HG03520 (cell line): Measurements from ENCODE around the gene ZNF326.
A peak's percentile ranks its signal among the peaks of the same experiment; 100 is the strongest.

Experiments
- ATAC-seq: cut with Tn5 transposase; IDR thresholded peaks from one replicate; pipeline ENCODE4 v1.9.1; 2021; ENCODE audit warnings: mild to moderate bottlenecking, moderate library complexity; ENCODE audit not compliant: unreplicated experiment

Gene ZNF326

GRCh38 chr1:89994805-89995597 is at the start of gene ZNF326:
Gene ZNF326 (plus strand): TSS chr1:89995110. CDS start chr1:89995258, 148 bp downstream.
- peak; percentile 94 for ATAC-seq

- peak; percentile 89 for ATAC-seq
These were observed 48.9 kb upstream of the ZNF326 start for GRCh38 chr1:89945852-89946476.

- no peak for ATAC-seq
These were observed 48.4 kb upstream of the ZNF326 start for GRCh38 chr1:89946532-89946931.

- ATAC-seq: no peak
These were observed 46.1 kb upstream of the ZNF326 start for GRCh38 chr1:89948722-89949345.

GRCh38 chr1:89949991-89950624 is 44.8 kb upstream of the ZNF326 start:
- ATAC-seq: no peak

- no peak for ATAC-seq
These were observed 44.2 kb upstream of the ZNF326 start for GRCh38 chr1:89950703-89951102.

- ATAC-seq: no peak
These were observed 42.9 kb upstream of the ZNF326 start for GRCh38 chr1:89951766-89952604.

- no peak for ATAC-seq
These were observed 42.2 kb upstream of the ZNF326 start for GRCh38 chr1:89952605-89953130.

GRCh38 chr1:89953131-89953626 is 41.7 kb upstream of the ZNF326 start:
- ATAC-seq: peak; percentile 54

- no peak for ATAC-seq
These were observed 41.0 kb upstream of the ZNF326 start for GRCh38 chr1:89953929-89954328.

- no peak for ATAC-seq
These were observed 40.5 kb upstream of the ZNF326 start for GRCh38 chr1:89954401-89954800.

- no peak for ATAC-seq
These were observed 39.4 kb upstream of the ZNF326 start for GRCh38 chr1:89955311-89956205.

- ATAC-seq: no peak
These were observed 37.8 kb upstream of the ZNF326 start for GRCh38 chr1:89957107-89957506.

- ATAC-seq: no peak
These were observed 35.9 kb upstream of the ZNF326 start for GRCh38 chr1:89958851-89959654.

- ATAC-seq: no peak
These were observed 35.2 kb upstream of the ZNF326 start for GRCh38 chr1:89959719-89960118.

- no peak for ATAC-seq
These were observed 32.7 kb upstream of the ZNF326 start for GRCh38 chr1:89962024-89962741.

GRCh38 chr1:89962742-89963075 is 32.2 kb upstream of the ZNF326 start:
- no peak for ATAC-seq
